Ovary (tissue), 9 donors: ENCODE data around the gene C16orf89. TPM values are rescaled to one million over a fixed set of nuclear protein-coding genes. Genes with fewer than 3 reads are reported as not detected.

Source experiments
- DNase-seq, 5 donors: peaks; one replicate each; pipeline ENCODE4 v3.0.0-alpha.2; 2019 to 2020
- H3K27ac ChIP-seq, 2 donors: fragments of 200-600 bp; one replicate each; pipeline versions ENCODE4 v1.5.1 to v1.8.0; 2019 to 2022
- H3K27me3 ChIP-seq: fragments of 200-600 bp; one replicate; pipeline ENCODE4 v1.8.0; 2022
- H3K36me3 ChIP-seq: fragments of 200-600 bp; sonication (generic); one replicate; pipeline ENCODE4 v1.5.1; 2019
- H3K4me1 ChIP-seq: one replicate; pipeline ENCODE4 v1.8.1; 2013; ENCODE audit warnings: mild to moderate bottlenecking, moderate library complexity; ENCODE audit not compliant: insufficient read depth
- H3K4me3 ChIP-seq: fragments of 200-600 bp; sonication (generic); one replicate; pipeline ENCODE4 v1.5.1; 2017
- H3K9me3 ChIP-seq, 2 donors: fragments of 200-600 bp in 1 of 2; sonication (generic) in 1 of 2; one replicate each; pipeline versions ENCODE4 v1.5.1 to v1.8.1; 2013 to 2019; ENCODE audit warnings: mild to moderate bottlenecking in 1 of 2, moderate library complexity in 1 of 2
- EP300 ChIP-seq: sonication (generic); formaldehyde crosslinking; IDR thresholded peaks from one replicate; pipeline ENCODE4 v1.6.1; 2017; ENCODE audit warnings: antibody characterized with exemption
- POLR2A ChIP-seq: fragments of 450-650 bp; IDR thresholded peaks from one replicate; pipeline ENCODE4 v1.6.1; 2017; ENCODE audit warnings: antibody characterized with exemption, mild to moderate bottlenecking, moderate library complexity
- WGBS, 3 donors: extraction: QIAGEN DNeasy Blood & Tissue Kit in 1 of 3; methylation state at CpG; one replicate each; pipeline versions ENCODE4 v1.1.5 to v1.1.7; 2013 to 2017; 5-methylcytosine and 5-hydroxymethylcytosine counted together
- intact Hi-C, 4 donors: fragments of 100-400 bp; cut with DNase I; formaldehyde crosslinking; loops; one replicate each; pipeline versions ENCODE4 v1.11.0 to v1.15.1; 2022 to 2023
- polyA plus RNA-seq, 2 donors: library from polyadenylated mRNA; stranded (reverse); fragments of 200-250 nt in 1 of 2; fragments of 350-450 nt in 1 of 2; fragmentation: Illumina TruSeq in 1 of 2; extraction: RNeasy Lipid Tissue Mini Kit (QIAGEN cat#74804) in 1 of 2; gene quantifications; one replicate each; pipeline ENCODE4 v1.2.3, GENCODE V29; 2013 to 2014
- total RNA-seq, 7 donors: library from RNA; depleted of rRNA in 2 of 7; stranded (reverse); fragments of >200 nt in 2 of 7; fragmentation: NEBNext Ultra II Directional in 3 of 7; extraction: Animal tissue kit (Norgen Biotek cat#: 25700) in 3 of 7; gene quantifications; one replicate each; pipeline versions ENCODE4 v1.1.0 to v1.2.4, GENCODE V29; 2016 to 2023
- TF ChIP-seq, protein P1 (sequence below), 3 donors: fragments of 450-650 bp in 2 of 3; fragments of 200-600 bp in 1 of 3; IDR thresholded peaks; one replicate each; pipeline versions ENCODE4 v1.5.1 to v1.8.0; 2016 to 2022; ENCODE audit warnings: antibody characterized with exemption in 3 of 3, mild to moderate bottlenecking in 1 of 3
- donor health status: DM: no; HTN: no; CAD: no; lungs with moderate emphysema.
- donor health status: DM: no; HTN: no; CAD: no.
- donor health status: Bipolar disorder and iron deficiency.
- donor health status: DM: yes; HTN: yes; CAD: no.
- donor health status: DM: no; HTN: no; CAD: no.
- donor health status: DM: yes; HTN: yes; CAD: no.

The C16orf89 gene
- total and polyA plus RNA-seq, 9 donors: 0.37 to 17.5 (median 3.2) TPM; not detected in 1

- Histone ChIP-seq H3K27ac (no peak overlapping the region), H3K4me3 (no peak overlapping the region), H3K36me3 (no peaks in the 10 kb centered on the region), H3K4me1 (no peaks in the 10 kb centered on the region), H3K9me3 (no peaks in the 10 kb centered on the region), H3K27me3 (no peaks in the 10 kb centered on the region)
- 88 to 93% (median 90%) methylated on average over 9 of the region's 9 CpGs for WGBS, 3 donors
- intact Hi-C loops: no loop called here
- TF ChIP-seq EP300: no peak
- TF ChIP-seq POLR2A: no peak
- TF ChIP-seq, protein P1, sequence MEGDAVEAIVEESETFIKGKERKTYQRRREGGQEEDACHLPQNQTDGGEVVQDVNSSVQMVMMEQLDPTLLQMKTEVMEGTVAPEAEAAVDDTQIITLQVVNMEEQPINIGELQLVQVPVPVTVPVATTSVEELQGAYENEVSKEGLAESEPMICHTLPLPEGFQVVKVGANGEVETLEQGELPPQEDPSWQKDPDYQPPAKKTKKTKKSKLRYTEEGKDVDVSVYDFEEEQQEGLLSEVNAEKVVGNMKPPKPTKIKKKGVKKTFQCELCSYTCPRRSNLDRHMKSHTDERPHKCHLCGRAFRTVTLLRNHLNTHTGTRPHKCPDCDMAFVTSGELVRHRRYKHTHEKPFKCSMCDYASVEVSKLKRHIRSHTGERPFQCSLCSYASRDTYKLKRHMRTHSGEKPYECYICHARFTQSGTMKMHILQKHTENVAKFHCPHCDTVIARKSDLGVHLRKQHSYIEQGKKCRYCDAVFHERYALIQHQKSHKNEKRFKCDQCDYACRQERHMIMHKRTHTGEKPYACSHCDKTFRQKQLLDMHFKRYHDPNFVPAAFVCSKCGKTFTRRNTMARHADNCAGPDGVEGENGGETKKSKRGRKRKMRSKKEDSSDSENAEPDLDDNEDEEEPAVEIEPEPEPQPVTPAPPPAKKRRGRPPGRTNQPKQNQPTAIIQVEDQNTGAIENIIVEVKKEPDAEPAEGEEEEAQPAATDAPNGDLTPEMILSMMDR (IDR thresholded peaks at IDR 0.05): no peak
- no peak for DNase-seq
Observed at GRCh38 chr16:5069854-5070253, 4.1 kb upstream of the C16orf89 start.

- no peak for DNase-seq
- no peak for TF ChIP-seq EP300
- TF ChIP-seq, protein P1 (IDR thresholded peaks at IDR 0.05): no peak
- no peak for TF ChIP-seq POLR2A
- Histone ChIP-seq H3K9me3 (no peaks in the 10 kb centered on the region), H3K4me3 (no peak overlapping the region), H3K36me3 (no peaks in the 10 kb centered on the region), H3K27me3 (no peaks in the 10 kb centered on the region), H3K27ac (no peak overlapping the region), H3K4me1 (no peaks in the 10 kb centered on the region)
- intact Hi-C loops: no loop called here
- WGBS, 3 donors: 81 to 89% (median 84%) methylated on average over 9 of the region's 9 CpGs
Observed at GRCh38 chr16:5069048-5069447, 3.3 kb upstream of the C16orf89 start.

DNA sequence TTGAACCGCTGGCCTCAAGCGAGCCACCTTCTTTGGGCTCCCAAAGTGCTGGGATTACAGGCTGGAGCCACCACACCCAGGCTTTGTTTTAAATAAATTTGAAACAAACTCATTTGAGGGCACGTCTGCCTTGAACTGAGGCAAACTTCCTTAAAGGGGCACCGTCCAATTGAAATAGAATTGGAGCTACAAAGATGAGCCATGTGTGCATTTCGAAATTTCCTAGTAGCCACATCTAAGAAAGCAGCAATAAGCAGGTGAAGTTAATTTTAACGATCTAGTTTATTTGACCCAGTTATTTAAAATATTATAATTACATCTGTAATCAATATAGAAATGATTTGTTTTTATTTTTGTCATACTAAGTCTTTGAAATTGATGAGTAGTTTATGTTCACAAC, 755 bp upstream of the C16orf89 start:
- no peak for DNase-seq
- intact Hi-C loops: no loop called here
- Histone ChIP-seq H3K9me3 (no peaks in the 10 kb centered on the region), H3K4me1 (no peaks in the 10 kb centered on the region), H3K27me3 (no peaks in the 10 kb centered on the region), H3K36me3 (no peaks in the 10 kb centered on the region), H3K4me3 (no peak overlapping the region), H3K27ac (no peak overlapping the region)
- 63 to 69% (median 68%) methylated on average over 6 of the region's 6 CpGs for WGBS, 3 donors
- TF ChIP-seq POLR2A (no peak), EP300 (no peak)
- TF ChIP-seq, protein P1 (IDR thresholded peaks at IDR 0.05): no peak

DNA sequence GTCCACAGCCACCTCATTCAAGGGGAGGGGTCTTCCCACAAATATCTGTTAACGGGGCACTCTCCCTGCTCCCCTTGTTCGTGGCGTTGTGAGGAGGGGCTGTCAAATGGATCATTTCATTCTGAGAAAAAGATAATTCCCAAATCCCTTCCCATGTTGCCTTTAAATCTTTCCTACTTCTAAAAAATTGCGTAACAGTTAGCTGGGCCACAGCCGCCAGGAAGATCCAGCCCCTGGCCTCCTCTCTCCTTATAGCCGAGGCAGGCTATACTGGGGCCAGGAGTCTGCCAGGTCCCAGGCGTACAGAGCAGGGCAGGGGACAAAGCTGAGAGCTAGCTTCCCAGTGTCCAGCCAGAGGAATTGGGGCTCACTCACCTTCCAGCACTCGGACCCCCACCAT, 430 bp downstream of the C16orf89 start:
- no peak overlapping the region for H3K4me3 ChIP-seq
- DNase-seq: no peak
- no peaks in the 10 kb centered on the region for H3K4me1 ChIP-seq
- H3K27me3 ChIP-seq: no peaks in the 10 kb centered on the region
- WGBS, 3 donors: 55 to 61% (median 59%) methylated on average over 8 of the region's 8 CpGs
- TF ChIP-seq, protein P1 (IDR thresholded peaks at IDR 0.05): no peak
- TF ChIP-seq EP300 (no peak), POLR2A (no peak)
- H3K9me3 ChIP-seq: no peaks in the 10 kb centered on the region
- H3K27ac ChIP-seq: no peak overlapping the region
- intact Hi-C loops: no loop called here
- H3K36me3 ChIP-seq: no peaks in the 10 kb centered on the region
